Right forelimb (tissue), 1 donor: ENCODE data around the gene ATP6V1G2.
"Not testable (repeated sequence)": the region's sequence is repeated elsewhere in the genome, so short reads cannot be mapped to it uniquely, and the experiment has no call there.

Experiments used
- DNase-seq: peaks from one replicate; pipeline ENCODE4 v3.0.0-alpha.2; 2018

The ATP6V1G2 gene

DNA sequence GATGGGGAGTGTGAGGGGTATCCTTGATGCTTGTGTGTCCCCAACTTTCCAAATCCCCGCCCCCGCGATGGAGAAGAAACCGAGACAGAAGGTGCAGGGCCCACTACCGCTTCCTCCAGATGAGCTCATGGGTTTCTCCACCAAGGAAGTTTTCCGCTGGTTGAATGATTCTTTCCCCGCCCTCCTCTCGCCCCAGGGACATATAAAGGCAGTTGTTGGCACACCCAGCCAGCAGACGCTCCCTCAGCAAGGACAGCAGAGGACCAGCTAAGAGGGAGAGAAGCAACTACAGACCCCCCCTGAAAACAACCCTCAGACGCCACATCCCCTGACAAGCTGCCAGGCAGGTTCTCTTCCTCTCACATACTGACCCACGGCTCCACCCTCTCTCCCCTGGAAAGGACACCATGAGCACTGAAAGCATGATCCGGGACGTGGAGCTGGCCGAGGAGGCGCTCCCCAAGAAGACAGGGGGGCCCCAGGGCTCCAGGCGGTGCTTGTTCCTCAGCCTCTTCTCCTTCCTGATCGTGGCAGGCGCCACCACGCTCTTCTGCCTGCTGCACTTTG lies 29.0 kb upstream of the ATP6V1G2 start, which contains the start of gene TNF:
Gene TNF (plus strand): TSS at position 231 of the 567 bp plus-strand sequence. CDS start 177 bp downstream, at position 408.
- DNase-seq = no peak

DNA sequence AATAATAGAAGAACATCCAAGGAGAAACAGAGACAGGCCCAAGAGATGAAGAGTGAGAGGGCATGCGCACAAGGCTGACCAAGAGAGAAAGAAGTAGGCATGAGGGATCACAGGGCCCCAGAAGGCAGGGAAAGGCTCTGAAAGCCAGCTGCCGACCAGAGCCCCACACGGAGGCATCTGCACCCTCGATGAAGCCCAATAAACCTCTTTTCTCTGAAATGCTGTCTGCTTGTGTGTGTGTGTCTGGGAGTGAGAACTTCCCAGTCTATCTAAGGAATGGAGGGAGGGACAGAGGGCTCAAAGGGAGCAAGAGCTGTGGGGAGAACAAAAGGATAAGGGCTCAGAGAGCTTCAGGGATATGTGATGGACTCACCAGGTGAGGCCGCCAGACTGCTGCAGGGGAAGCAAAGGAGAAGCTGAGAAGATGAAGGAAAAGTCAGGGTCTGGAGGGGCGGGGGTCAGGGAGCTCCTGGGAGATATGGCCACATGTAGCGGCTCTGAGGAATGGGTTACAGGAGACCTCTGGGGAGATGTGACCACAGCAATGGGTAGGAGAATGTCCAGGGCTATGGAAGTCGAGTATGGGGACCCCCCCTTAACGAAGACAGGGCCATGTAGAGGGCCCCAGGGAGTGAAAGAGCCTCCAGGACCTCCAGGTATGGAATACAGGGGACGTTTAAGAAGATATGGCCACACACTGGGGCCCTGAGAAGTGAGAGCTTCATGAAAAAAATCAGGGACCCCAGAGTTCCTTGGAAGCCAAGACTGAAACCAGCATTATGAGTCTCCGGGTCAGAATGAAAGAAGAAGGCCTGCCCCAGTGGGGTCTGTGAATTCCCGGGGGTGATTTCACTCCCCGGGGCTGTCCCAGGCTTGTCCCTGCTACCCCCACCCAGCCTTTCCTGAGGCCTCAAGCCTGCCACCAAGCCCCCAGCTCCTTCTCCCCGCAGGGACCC lies 28.0 kb upstream of the ATP6V1G2 start:
- no peak for DNase-seq

DNA sequence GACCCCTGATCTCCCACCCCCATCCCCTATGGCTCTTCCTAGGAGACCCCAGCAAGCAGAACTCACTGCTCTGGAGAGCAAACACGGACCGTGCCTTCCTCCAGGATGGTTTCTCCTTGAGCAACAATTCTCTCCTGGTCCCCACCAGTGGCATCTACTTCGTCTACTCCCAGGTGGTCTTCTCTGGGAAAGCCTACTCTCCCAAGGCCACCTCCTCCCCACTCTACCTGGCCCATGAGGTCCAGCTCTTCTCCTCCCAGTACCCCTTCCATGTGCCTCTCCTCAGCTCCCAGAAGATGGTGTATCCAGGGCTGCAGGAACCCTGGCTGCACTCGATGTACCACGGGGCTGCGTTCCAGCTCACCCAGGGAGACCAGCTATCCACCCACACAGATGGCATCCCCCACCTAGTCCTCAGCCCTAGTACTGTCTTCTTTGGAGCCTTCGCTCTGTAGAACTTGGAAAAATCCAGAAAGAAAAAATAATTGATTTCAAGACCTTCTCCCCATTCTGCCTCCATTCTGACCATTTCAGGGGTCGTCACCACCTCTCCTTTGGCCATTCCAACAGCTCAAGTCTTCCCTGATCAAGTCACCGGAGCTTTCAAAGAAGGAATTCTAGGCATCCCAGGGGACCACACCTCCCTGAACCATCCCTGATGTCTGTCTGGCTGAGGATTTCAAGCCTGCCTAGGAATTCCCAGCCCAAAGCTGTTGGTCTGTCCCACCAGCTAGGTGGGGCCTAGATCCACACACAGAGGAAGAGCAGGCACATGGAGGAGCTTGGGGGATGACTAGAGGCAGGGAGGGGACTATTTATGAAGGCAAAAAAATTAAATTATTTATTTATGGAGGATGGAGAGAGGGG lies 27.1 kb upstream of the ATP6V1G2 start:
- DNase-seq = no peak

DNA sequence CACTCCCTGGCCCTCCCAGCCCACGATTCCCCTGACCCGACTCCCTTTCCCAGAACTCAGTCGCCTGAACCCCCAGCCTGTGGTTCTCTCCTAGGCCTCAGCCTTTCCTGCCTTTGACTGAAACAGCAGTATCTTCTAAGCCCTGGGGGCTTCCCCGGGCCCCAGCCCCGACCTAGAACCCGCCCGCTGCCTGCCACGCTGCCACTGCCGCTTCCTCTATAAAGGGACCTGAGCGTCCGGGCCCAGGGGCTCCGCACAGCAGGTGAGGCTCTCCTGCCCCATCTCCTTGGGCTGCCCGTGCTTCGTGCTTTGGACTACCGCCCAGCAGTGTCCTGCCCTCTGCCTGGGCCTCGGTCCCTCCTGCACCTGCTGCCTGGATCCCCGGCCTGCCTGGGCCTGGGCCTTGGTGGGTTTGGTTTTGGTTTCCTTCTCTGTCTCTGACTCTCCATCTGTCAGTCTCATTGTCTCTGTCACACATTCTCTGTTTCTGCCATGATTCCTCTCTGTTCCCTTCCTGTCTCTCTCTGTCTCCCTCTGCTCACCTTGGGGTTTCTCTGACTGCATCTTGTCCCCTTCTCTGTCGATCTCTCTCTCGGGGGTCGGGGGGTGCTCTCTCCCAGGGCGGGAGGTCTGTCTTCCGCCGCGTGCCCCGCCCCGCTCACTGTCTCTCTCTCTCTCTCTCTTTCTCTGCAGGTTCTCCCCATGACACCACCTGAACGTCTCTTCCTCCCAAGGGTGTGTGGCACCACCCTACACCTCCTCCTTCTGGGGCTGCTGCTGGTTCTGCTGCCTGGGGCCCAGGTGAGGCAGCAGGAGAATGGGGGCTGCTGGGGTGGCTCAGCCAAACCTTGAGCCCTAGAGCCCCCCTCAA lies 25.9 kb upstream of the ATP6V1G2 start, which contains the start of gene LTA:
Gene LTA (plus strand): TSS at position 249 of the 871 bp plus-strand sequence. CDS start 454 bp downstream, at position 703.
- no peak for DNase-seq

DNA sequence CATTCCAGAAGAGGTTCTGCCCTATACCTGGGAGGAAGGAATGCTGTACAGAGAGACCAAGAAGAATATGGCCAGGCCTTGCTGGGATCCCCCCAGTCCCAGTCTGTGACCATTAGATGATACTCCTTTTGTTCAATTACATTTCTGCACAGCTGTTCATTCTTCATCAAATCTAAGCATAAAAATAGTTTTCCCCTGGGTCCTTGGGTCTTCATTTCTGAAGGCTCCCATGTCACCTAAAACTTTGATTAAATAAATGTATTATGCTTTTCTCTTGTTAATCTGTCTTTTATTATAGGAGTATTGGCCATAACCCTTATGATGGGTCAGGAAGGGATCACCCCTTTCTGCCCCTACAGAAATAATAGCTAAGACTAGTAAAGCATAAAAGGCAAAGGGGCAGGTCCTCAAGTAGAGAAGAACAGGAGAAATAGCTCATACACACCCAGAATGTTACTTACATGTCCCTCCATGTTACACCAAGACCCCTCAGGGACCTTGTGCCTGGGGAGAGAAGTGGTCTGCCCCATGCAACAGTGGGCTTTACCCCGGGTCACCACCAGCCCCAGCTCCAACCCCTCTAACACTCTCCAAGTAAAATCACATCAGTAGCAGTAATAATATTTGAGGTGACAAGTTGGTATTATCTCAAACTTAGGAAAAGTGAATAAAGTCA lies 23.6 kb upstream of the ATP6V1G2 start:
- DNase-seq = no peak

DNA sequence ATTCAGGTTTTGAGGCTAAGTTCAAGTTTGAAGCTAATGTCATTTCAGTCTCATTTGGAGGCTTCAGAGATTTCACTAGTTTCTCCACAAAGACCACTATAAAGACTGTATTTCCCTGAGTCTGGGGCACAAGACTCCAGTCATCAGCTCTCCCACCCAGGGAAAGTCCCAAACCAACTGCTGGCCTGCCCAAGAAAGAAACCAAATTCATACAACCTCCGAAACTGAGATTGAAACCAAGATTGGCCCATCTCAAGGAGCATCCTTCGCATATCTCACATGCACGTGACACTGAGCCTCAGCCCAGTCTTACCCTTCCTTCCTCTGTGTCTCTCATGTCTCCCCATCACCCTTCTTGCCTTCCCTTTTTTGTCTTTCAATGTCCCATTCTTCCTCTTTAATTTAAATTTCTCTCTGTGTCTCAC lies 22.1 kb upstream of the ATP6V1G2 start:
- DNase-seq = no peak

DNA sequence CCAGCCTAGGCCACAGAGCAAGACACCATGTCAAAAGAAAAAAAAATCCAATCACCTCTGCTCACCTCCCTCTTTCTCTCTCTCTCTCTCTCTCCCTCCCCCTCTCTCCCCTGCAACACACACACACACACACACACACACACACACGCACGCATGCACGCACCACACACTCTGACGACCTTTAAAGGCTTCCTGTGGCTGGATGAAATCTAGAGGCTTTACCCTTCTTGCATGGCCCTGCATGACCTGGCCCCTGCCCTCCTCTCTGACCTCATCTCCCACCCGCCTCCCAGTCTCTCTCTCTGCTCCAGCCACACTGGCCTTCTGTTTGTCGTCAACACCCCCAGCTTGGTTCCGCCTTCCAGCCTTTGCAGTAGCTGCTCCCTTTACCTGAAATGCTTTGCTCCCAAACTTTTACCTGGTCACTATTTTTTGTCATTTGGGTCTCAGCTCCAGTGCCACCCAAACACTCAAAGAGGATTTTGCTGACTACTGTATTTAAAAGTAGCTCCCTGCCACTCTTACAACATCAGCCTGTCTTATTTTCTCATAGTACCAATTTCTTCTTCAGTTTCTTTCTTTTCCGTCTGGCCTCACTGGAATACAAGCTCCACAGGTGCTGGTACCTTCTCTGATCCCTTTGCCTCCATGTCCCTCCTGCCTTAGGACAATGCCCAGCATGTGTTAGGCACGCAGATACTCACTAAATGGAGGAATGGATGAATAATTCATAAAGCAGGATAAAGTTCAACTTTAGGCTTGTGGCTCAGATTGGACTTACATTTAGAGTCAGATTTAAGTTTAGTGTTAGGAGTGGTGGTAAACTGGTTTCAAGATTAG lies 21.3 kb upstream of the ATP6V1G2 start:
- DNase-seq = no peak

DNA sequence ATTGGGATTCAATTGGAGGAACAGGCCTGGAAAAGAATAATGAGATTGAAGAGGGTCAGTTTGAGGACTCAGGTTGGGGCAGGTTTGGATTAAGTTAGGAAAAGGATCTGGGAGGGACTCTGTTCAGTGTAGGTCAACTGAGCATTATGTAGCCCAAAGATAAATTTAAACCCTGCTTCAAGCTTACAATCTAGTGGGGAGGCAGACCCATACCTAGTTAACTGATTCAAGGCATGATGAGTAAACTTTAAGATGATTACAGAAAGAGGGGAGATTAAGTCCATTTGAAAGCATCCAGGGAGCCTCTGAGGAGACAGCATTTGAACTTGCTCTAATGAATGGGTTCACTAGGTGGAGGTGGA lies 14.3 kb upstream of the ATP6V1G2 start:
- DNase-seq = no peak

DNA sequence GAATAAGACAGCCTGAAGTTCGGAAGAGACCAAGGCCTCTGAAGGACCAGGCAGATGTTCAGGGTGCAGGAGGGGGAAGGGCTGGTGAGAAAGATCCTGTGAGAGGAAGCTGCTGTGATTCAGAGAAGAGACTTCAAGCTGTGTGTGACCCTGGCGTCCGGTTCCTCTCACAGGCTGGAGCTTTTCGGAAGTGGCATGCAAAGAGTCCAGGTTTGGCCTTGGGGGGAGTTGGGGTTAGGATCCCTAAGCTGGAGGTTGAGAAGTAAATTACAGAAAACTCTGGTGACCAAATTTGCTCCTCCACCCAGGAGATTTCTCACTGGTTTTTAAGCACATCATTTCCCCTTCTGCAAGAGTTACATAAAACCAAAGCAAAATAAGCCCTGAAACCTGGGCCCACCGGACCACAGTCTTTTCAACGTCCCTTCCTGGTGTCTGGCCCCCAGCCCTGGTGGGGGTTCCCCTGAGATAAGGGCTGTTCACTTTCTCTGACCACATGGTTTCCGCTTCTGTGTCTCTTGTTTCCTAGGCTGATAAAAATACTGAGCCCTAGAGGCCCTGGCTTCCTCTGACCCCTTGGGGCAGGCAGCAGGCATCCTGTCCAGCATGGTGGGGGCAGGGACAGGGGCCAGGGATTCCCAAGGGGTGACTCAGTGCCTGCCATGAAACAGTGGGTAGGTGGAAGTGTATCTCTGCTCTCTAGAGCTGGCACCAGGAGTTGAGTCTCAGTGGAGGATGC lies 13.7 kb upstream of the ATP6V1G2 start:
- DNase-seq = no peak

DNA sequence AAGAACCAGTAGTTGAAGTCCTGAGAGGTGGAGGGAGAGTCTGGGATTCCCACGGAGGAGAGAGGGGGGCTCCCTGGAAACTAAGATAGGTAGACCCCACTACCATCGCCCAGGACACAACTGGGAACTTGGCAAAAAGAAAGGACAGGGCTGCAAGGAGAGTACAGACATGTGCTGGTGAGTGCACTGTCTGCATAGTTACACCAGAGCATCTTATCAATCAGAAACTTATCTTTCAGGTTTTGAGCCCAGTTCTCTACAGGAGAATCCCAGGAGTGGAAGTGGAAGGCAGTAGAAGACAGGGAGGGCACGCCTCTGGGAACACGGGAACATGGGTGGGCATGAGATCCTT lies 13.2 kb upstream of the ATP6V1G2 start:
- DNase-seq = no peak

DNA sequence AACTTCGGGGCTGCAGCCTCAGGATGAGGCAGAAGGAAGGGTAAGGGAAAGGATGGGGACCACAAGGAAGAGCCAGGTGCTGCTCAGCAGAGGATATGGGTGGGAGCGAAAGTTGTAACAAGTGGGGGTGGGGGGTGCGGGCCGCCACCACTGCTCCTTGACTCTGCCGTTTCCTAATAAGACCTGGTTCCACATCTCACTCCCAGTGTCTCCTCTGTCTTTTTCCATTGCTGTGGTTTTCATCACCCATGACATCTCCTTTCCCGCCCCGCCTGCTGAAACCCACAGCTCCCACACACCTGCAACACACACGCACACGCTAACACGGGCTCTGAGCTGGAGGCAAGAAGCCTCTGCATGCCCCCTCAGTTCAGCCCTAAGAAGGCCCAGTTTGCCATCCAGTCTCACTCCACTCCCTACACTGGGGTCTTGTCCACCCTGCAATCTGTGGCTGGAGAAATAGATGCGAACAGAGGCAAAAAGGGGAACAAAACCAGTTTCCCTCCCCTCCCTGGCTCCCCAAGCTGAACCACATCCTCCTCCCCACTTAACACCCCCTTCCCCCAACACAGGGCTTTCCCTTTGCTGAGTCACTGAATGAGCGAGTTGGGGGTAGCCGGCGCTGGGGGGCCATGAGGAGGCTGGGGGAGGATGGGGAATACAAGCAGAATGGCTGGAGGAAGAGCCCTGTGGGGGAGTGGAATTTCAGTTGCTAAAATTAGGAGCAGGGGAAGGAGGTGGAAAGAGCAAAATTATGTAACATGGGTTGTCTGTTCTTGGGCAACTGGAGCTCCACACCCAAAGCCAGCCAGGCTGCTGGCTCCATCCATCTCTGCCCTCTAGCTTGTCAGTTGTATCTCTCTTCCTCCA lies 12.5 kb upstream of the ATP6V1G2 start:
- no peak for DNase-seq

DNA sequence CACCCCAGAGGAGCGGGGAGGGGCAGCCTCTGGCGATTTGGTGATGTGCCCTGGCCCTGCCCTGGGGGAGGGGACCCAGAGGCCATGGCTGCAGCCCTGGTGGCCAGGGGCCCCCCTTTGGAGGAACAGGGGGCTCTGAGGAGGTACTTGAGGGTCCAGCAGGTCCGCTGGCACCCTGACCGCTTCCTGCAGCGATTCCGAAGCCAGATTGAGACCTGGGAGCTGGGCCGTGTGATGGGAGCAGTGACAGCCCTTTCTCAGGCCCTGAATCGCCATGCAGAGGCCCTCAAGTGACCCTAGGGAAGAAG lies 11.9 kb upstream of the ATP6V1G2 start:
- no peak for DNase-seq

DNA sequence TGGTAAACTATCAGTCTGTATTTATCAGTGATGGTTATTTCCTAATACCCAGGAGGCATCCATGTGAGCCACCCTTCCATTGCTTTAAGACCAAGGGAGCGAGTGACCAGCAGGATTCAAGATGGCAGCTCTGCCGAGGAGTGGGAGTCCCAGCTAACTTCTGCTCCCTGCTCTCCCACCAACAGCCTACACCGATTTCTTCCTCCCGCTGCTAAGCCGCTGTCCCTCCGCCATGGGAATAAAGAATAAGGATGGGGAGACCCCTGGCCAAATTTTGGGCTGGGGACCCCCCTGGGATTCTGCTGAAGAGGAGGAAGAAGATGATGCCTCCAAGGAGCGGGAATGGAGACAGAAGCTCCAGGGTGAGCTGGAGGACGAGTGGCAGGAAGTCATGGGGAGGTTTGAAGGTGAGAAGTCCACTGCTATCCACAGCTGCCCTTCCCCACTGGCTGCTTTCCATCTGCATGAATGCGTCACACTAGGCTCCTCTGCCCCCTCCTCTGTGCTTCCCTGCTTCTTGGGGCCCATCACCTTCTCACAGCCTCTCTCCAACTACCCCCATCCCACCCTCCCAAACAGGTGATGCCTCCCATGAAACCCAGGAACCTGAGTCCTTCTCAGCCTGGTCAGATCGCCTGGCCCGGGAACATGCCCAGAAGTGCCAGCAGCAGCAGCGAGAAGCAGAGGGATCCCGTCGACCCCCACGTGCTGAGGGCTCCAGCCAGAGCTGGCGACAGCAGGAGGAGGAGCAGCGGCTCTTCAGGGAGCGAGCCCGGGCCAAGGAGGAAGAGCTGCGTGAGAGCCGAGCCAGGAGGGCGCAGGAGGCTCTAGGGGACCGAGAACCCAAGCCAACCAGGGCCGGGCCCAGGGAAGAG lies 11.3 kb upstream of the ATP6V1G2 start:
- no peak for DNase-seq

DNA sequence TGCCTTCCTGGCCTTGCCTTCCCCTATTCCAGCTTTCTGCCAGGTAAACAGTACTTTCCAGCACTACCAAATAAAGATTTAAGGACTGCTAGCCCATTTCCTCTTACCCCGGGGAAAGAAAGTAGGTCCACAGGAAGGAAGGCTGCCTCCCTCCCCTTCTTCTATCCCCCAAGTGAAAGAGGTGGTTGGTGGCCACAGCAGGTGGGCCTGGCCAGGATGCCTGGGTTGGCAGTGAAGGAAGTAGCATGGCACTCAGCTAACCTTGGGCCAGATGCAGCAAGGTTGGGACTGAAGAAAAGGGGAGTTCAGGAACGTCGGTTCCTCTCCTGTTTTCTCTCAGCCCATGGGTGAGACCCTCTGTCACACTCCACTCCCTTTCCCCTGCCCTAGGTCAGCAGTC lies 9.9 kb upstream of the ATP6V1G2 start:
- no peak for DNase-seq

DNA sequence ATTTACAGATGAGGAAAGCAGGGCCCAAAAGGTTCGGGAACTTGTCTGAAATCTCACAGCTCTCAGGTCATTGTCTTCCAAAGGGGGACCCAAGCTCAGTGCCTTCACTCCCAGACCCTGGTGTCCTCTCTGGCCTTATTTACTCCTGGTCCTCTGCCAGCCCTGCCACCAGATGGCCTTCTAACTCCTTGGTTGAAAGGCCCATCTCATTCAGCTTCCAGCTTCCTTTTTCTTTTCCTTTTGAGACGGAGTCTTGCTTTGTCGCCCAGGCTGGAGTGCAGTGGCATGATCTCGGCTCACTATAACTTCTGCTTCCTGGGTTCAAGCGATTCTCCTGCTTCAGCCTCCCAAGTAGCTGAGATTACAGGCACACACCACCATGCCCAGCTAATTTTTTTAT lies 5.0 kb upstream of the ATP6V1G2 start:
- not testable (repeated sequence) for DNase-seq

DNA sequence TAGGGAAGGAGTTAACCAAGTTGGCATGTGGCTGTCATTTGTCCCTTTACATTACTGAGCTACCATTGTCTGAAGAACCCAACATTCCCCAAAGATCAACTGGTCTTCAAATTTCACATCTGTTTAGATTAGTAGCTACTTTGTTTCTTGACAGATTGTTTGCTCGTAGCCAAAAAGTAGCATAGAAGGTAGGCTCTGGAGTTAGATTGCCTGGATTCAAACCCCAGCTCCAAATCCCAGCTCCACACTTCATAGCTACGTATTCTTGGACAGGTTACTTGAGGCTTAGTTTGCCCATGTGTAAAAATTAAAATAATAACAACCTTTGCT lies 2.1 kb upstream of the ATP6V1G2 start:
- no peak for DNase-seq

DNA sequence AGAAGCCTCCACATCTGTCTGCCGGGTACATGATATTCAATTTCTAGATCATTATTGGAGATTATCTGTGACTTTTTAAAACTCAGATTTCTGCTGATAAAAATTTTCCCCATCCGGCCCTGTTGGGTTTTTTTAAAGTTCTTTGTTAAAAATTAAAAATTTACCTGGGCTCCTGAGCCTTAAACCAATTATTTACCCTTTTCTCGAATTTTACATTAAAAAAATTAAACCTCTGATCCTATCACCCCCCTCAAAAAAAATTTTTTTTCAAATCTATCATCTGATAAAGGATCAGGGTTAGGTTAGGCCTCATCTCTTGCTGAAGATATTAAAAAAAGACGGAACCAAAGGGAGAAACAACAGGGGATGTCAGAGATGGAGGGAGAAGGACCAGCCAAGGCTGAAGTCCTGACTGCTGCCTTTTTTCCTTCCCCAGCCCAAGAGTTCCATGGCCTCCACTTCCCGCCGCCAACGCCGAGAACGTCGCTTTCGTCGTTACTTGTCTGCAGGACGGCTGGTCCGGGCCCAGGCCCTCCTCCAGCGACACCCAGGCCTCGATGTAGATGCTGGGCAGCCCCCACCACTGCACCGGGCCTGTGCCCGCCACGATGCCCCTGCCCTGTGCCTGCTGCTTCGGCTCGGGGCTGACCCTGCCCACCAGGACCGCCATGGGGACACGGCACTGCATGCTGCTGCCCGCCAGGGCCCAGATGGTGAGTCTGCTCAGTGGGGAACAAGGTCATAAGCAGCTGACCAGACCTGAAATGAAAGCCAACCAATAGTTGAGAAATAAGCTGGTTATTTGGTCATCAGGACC lies 1.5 kb upstream of the ATP6V1G2 start:
- DNase-seq = no peak
